Measurements from ENCODE around the gene LAMC1. TPM values are rescaled to one million over a fixed set of nuclear protein-coding genes. Genes with fewer than 3 reads are reported as not detected.

LAMC1 gene
- total RNA-seq, 1 donor from 2014 or later: 370 TPM

- DNase-seq (ENCODE audit: low spot score): no peak
Observed at GRCh38 chr1:183077097-183077496, 53.9 kb downstream of the LAMC1 start.

DNA sequence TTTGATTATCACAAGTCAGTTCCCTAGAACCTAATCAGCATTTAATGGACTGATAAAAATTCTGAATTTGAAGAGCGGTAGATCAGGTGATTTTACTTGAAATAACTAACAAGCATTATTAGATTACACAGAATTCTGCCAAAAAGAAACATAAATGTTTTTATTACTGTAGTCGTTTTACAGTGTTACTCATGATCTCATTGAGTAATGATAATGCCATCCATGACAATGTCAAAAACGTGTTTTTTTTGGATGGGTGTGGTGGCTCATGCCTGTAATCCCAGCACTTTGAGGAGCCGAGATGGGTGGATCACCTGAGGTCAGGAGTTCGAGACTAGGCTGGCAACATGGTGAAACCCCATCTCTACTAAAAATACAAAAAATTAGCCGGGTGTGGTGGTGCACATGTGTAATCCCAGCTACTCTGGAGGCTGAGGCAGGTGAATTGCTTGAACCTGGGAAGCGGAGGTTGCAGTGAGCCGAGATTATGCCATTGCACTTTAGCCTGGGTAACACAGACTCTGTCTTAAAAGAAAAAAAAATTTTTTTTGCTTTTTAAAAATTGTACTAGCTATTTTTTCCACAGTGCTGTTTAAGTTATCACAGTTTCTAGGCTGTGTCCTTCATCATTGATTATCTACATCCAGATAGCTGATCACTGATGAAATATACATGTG lies 56.6 kb downstream of the LAMC1 start:
- no peak for DNase-seq (ENCODE audit: low spot score)

GRCh38 chr1:183080406-183080805 lies 57.2 kb downstream of the LAMC1 start:
- DNase-seq (ENCODE audit: low spot score): no peak

DNA sequence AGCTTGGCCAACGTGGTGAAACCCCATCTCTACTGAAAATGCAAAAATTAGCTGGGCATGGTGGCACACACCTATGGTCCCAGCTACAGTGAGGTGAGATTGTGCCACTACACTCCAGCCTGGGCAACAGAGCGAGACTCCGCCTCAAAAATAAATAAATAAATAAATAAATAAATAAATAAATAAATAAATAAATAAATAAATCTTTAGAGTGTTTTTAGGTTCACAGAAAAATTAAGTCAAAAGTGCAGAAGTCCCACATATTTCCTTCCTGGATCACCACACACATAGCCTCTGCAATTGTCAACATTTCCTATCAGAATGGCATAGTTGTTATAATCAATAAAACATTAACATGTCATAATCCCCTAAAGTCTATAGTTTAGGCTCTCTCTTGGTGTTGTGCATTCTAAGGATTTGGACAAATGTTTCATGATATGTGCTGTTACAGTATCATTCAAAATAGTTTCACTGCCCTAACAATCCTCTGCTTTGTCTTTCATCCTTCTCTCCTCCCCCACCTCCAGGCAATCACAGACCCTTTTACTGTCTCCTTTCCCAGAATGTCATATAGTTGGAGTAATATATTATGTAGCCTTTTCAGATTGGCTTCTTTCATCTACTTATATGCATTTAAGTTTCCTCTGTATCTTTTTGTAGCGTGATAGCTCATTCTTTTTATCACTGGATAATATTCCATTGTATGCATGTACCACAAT lies 58.3 kb downstream of the LAMC1 start:
- DNase-seq (ENCODE audit: low spot score): no peak

- DNase-seq (ENCODE audit: low spot score): no peak
Observed at GRCh38 chr1:183082650-183083049, 59.4 kb downstream of the LAMC1 start.

DNA sequence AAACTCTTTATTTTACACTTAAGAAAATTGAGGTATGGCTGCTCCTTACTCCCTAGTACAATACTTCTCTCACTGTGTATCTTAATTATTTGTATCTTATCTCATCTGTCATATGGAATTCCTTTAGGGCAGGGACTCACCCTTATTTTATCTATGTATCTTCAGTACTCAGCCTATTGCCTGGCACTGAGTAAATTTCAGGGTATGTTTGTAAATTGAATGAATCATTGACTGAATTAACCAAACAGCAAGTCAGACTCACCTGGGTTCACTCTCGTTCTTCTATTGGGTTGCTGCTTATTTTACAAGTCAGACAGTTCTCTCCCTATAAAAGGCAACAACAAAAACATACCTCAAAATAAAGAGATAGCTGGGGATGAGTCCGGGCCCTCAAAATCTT lies 63.8 kb downstream of the LAMC1 start:
- no peak for DNase-seq (ENCODE audit: low spot score)

DNA sequence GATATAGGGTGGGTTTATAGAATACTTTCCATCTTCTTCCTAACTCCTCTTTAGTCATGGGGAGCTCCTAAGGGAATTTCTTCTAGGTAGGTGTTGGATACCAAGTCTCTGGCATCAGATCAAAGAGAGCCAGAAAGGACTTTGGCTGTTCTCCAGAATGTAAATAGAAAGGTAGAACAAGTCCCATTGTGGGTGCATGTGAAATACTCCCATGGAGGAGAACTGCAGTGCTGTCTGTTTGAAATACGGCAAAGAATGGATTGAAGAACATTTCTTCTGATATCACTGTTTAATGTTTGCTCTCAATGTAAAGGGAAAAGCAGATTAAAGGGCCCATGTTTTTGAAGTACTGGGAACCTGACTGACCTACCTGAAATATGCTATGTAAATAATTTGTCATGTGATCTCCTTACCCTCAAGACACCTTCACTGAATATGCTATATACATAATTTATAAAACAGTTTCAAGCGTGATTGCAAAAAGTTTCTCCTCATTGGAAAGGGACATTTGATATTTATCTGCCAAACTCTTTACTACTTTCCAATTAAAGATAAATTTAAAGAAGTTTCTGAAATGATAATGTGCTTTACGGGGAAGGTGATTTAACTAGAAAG lies 65.9 kb downstream of the LAMC1 start:
- no peak for DNase-seq (ENCODE audit: low spot score)

DNA sequence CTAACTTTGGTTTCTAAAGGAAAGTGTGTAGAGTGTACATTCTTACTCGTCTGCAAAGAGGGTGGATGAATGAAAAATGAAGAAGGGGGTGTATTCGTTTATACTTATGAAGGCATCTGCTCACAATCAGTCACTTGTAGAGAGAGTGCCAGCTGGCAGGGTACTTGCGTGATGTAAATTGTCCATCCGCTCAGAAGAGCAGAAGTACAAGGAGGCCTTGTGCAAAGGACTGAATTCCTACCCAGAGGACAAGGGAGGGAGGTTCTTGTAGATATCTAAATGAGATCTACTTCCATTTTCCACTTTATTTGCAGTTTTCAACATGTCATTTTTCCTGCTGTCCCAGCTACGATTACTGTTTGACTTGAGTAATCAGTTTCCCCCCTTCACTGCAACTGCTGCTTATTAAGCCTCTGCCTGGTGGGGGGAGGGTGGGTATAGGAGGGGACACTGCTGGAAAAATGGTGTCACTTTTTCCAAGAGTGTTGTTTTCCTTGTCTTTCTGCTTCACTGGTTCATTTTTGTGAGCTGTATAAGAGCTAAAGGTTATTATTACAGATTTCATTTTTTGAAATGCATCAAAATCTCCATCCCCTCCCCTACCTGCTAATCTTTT lies 67.3 kb downstream of the LAMC1 start:
- no peak for DNase-seq (ENCODE audit: low spot score)

GRCh38 chr1:183091181-183091580 lies 68.0 kb downstream of the LAMC1 start:
- no peak for DNase-seq (ENCODE audit: low spot score)

- no peak for DNase-seq (ENCODE audit: low spot score)
Observed at GRCh38 chr1:183092350-183092749, 69.1 kb downstream of the LAMC1 start.

GRCh38 chr1:183093066-183093668 lies 69.9 kb downstream of the LAMC1 start:
- no peak for DNase-seq (ENCODE audit: low spot score)

- no peak for DNase-seq (ENCODE audit: low spot score)
Observed at GRCh38 chr1:183093786-183094298, 70.6 kb downstream of the LAMC1 start.

DNA sequence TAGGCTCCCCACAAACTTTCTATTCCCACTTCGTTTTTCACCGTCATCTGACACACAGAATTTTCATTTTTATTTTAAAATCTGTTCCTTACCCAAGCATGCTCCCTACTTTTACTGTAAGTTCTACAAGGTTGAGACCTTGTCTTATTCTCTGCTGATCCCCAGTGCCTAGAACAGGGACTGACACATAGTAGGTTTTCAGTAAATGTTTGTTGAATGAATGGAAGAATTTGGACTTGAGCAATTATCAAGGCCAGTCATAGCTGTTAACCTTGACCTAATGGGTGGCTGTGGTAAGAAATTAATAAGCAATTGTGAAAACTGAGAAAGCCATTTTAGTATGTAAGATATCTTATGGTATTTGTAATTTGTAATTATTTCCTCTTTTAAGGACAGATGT lies 71.1 kb downstream of the LAMC1 start:
- no peak for DNase-seq (ENCODE audit: low spot score)

- no peak for DNase-seq (ENCODE audit: low spot score)
Observed at GRCh38 chr1:183096351-183096750, 73.1 kb downstream of the LAMC1 start.

DNA sequence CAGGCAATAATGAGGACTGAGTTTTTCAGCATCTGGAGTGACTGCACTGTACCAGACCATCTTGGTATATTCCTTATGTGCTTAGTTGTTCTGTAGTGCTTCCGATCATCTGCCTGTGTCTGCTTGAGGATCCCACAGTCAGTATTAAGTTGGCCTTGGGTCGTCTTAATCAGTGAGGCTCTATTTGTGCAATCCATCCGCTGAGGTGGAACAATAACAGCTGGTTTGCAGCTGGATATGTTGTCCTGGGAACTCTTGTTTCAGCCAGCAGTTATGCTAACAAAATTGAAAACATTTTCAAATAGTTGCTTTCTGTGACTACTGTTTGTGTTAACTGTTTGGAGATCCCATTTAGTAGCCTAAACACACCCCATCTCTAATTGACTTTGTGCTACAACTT lies 73.7 kb downstream of the LAMC1 start:
- DNase-seq (ENCODE audit: low spot score): no peak

GRCh38 chr1:183097438-183098051 lies 74.3 kb downstream of the LAMC1 start:
- DNase-seq (ENCODE audit: low spot score): no peak

DNA sequence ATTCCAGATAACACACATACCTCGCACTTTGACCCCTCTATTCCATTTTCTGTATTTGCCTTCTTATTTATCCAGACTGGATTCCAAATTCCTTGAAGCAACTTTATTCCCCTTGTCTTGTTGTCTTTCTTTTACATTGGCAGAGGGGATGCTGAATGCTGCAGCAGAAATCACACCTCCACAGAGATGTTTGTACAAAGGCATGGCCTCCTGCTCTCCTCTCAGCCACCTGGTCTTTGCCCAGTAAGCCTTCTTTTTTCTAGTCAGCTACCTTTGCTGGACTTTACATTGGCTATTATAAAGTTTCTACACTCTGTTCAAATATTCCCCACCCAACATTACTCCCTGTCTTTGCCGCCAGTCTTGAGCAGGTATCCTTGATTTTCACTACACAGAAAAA lies 75.1 kb downstream of the LAMC1 start:
- DNase-seq (ENCODE audit: low spot score): no peak

DNA sequence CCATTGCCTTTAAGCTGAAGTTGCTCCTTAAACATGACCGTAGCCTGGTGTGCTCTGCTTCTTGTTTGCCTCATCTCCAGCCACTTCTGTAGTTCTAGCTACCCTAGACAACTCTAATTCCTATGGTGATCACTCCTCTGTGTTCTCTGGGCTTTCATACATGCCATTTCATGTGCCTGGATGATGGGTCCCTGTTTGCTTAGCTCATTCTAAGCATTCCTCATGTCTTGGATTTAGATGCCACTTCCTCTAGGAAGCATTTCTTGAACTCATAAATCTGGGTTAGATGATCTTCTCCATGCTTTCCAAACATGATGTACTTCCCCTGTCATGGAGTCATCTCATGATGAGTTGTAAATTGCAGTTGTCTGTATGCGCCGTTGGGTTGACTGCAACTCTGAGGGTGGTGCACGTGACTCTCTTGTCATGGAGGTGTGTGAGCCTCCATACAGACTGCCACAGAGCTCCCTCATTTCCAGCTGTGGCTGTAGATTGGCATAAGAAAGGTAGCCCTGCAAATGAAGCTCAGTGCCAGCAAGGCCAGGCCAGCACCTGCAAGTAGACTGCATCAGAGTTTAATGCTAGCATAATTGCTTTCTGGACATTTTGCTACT lies 77.2 kb downstream of the LAMC1 start:
- DNase-seq (ENCODE audit: low spot score): no peak

DNA sequence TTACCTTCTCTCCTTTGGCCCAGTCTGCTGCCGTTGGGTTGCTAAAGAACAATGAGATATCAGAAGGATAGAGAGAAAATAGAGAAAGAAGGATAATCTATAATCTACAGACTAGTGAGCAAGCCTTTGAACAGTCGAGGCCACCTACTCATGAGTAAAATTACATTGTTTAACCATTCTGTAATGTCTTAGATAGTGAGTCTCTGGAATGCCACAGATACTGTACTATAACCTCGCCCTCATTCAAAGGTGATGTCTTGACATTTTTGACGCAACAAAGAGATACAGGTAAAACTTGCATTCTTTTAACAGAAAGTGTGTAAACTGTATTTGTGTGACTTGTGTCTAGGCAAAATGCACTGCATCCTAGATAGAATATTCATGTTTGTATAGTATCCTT lies 77.9 kb downstream of the LAMC1 start:
- no peak for DNase-seq (ENCODE audit: low spot score)

GRCh38 chr1:183101841-183102276 lies 78.6 kb downstream of the LAMC1 start:
- DNase-seq (ENCODE audit: low spot score): no peak

GRCh38 chr1:183103147-183103546 lies 79.9 kb downstream of the LAMC1 start:
- no peak for DNase-seq (ENCODE audit: low spot score)

All from mesenteric fat pad (tissue), 1 donor.